Head of caudate nucleus (tissue), 42 donors: ENCODE measurements around the gene R3HDM4.
"Not testable (repeated sequence)": the region's sequence is repeated elsewhere in the genome, so short reads cannot be mapped to it uniquely, and the experiment has no call there.

ENCODE experiments used
- DNase-seq, 42 donors: peaks; one replicate each; pipeline versions ENCODE4 v3.0.0 to v3.0.0-alpha.2; 2020 to 2021; ENCODE audit warnings: mixed read lengths in 7 of 42
- intact Hi-C: fragments of 100-400 bp; cut with DNase I; formaldehyde crosslinking; loops from one replicate; pipeline ENCODE4 v1.15.0; 2022

The R3HDM4 gene

DNA sequence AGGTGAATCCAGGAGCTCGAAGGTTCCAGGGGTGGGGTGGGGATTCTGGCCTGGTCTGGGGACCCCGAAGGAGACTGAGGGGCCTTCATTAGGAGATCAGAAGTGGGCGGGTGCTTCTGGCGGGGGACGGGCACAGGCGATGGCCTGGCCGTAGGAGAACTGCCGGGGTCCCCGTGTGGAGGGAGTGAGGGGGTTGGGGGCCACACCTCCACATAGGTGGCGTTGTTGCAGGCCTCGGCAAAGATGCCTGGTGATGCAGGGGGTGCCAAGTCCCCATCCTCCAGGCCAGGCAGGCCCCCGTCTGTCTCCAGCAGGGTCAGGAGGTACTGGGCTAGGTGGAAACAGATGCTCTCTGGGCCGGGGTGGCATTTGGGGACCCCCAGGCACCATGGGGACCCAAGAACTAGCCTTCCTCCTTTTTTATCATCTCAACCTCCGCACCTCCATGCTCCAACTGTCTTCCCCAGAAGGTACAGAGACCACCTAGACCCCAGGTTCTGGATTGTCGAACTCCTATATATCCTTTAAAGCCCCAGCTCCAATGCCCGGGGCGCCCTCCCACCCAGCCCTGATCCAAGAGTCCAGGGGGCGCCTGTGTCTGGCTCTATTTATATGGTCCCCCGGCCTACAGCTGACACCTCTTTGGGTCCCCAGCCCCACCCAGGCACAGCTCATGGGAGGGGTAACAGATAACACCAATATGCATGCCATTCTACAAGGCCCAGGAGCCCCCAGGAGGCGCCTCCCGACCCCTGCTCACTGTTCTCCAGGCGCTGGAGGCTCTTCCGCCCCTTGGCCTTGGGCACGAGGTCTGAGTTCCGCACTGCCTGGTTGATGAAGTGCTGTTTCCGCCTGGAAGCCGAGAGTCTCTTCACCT lies 11.6 kb downstream of the R3HDM4 start:
- intact Hi-C loops, result no loop called here

DNA sequence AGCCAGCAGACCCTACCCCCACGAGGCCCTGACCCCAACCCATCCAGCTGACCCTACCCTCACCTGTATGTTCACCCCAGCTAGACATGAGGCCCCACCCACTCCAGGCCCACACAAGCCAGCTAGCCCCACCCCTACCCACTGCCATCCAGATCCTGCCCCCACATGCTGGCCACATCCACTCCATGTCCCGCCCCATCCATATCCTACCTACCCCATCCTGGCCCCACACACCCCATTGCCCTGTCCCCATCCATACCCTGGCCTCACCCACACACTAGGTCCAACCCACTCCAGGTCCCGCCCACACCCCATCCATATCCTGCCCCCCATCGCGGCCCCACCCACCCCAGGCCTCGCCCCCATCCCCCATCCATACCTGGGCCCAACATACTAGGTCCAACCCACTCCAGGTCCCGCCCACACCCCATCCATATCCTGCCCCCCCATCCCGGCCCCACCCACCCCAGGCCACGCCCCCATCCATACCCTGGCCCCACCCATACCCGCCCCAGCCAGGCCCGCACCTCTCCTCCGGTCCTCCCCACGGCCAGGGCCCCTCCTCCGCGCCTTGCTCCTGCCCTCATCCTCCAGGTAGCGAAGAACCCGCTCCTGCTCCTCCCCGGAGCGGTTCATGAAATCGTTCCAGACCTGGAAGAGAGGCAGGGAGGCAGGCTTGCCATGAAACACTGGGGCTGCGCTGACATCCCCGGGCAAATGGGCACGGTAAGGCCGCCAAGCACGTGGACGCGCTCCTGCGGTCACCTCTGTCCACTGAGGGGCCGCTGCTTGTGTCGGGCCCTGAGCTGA lies 12.5 kb downstream of the R3HDM4 start:
- intact Hi-C loops, result no loop called here

More for the DNA sequence above, 11.6 kb downstream of the R3HDM4 start:
- no peak for DNase-seq

DNA sequence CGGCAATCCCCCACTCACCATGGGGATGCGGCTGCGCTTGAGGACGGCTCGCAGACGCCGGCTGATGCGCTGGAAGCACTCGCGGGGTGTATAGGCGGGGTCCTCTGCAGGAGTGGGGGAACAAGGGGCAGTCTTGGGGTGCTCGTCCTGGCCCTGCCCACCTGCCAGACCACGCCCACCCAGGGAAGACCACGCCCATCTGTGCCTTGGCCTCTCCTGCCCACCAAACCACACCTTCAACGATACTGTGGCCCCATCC lies 13.0 kb downstream of the R3HDM4 start:
- DNase-seq, result no peak
- intact Hi-C loops, result no loop called here

More for the DNA sequence above, 12.5 kb downstream of the R3HDM4 start:
- DNase-seq, result peak in 20 of 42 donors; percentile 28 to 74 (median 52)

DNA sequence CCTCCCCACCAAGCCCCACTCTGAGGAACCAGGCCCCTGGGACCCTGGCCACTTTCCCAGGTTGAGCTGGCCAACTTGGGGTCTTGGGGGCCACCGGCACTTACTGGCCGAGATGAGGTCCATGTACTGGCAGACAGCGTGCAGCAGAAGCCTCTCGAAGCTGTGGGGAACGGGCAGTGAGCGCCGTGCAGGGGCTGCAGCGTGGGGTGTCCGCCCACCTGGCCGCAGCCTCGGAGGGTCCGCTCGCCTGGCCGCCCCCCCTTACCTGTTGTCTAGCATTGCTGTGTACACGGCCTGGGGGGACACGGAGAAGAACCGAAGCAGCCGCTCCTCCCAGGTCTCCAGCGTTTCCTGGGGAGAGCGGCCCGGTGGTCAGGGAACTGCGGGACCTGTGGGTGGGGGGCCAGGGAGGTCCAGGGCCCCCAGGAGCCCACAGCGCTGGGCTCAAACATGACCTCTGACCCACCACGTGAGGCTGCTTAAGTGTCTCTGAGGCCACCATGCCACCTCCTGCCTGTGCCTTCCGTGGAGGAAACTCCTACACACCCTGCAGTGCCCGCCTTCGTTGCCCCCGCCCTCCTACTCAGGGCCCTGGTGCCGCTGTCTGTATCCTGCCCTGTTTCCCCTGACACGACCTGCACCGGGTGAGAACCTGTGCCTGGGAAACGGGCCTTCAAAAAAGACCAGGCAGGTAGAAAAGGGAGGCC lies 13.5 kb downstream of the R3HDM4 start:
- peak in 15 of 42 donors; percentile 29 to 71 (median 44) for DNase-seq
- intact Hi-C loops, result no loop called here

DNA sequence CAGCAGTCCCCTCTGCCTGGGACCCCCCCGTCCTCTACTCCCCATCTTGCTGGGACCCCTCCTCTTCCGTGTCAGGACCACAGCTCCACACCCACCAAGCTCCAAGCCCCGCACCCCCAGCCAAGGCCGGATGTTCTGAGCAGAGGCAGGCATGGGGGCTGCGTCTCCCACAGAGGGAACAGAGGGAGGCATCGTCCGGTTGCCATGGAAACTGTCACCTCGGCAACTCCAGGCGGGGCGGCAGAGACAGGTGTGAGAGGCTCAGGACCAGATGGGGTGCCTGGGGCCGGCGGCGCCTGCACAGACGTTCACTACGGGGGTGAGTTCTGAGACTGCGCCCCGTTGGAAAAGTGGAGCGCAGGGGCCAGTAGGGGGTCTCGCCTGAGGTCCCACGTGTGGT lies 14.4 kb downstream of the R3HDM4 start:
- peak; percentile 70 to 97 (median 89) for DNase-seq
- intact Hi-C loops, result no loop called here

DNA sequence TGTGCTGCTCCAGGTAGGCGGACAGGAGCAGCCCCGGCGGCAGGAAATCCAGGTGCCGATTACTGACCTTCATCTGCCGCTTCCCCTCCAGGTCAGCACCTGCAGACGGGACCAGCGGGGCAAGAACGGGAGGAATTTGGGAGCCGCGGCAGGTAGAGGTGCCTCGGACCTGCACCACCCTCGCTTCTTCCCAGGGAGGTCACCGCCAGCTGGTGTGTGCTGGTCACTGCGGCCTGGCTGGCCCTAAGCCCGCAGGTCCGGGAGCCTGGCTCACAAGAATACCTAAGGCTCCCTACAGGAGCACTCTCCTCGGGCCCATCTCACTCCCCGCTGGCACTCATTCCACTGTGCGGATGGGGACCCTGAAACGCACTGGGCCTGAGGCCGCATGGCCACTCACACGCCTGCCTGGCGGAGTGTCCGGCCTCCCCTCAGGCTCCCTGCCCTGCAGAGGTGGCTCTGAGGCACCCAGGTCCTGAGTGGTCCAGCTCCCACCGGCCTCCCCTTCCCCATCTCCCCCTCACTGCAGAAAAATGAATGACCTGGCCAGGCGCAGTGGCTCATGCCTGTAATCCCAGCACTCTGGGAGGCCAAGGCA lies 15.5 kb downstream of the R3HDM4 start:
- intact Hi-C loops, result no loop called here
- DNase-seq, result no peak

DNA sequence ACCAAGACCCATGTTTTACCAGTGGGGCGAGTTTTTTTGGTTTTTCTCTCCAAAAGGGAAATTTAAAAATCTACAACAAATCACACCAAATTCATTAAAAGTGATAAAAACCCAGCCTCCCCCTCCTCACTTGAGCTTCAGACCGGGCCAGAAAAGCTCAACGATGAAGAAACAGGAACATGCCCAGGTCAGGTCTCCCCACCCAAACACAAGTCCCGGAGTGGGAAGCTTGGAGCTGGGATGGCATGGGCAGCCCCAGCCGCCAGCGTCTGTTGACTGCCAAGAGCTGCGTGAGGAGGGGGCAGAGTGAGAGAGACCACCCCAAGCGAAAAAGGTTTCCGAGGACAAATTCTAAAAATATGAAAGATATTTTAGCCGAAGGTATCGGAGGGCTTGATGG lies 16.0 kb downstream of the R3HDM4 start:
- DNase-seq, result no peak
- intact Hi-C loops, result no loop called here

DNA sequence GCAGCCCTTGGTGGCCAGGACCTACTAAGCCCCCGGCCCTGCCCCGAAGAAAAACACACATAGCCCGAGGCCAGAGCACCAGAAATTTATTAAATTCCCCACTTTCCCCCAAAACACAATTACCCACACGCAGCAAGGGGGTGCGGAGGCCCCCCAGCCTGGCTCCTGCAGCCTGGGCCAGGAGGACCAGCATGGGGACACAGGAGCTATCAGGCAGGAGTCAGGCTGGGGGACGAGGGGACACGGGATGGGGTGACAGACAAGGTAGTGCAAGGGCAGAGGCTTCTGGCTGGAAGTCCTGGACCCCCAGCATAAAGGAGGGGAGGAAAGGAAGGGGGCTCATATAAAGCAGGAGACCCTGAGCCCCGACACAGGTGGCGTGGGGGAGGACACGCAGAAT lies 16.6 kb downstream of the R3HDM4 start:
- intact Hi-C loops, result no loop called here
- no peak for DNase-seq

DNA sequence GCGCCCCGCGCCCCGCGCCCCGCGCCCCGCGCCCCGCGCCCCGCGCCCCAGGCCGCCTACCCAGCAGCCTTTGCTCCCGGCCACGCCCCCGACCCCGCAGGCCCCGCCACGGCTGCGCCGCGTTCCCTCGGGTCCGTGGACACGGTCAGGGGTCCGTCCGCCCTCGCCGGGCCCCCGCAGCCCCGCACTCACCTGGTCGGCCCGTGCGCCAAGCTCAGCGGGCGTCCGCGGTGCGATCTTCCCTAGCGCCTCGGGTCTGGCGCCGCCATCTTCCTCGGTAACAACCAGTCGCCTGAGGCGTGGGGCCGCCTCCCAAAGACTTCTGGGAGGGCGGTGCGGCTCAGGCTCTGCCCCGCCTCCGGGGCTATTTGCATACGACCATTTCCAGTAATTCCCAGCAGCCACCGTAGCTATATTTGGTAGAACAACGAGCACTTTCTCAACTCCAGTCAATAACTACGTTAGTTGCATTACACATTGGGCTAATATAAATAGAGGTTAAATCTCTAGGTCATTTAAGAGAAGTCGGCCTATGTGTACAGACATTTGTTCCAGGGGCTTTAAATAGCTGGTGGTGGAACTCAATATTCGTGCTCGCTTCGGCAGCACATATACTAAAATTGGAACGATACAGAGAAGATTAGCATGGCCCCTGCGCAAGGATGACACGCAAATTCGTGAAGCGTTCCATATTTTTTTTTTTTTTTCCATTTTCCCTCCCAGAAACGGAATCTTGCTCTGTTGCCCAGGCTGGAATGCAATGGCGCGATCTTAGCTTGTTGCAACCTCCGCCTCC lies 19.9 kb downstream of the R3HDM4 start, which contains the start of the genes MED16 and RNU6-9:
TSS of gene MED16 (minus strand) at position 294 of the 796 bp plus-strand sequence. CDS start 2,056 bp downstream, outside the sequence.
TSS of gene RNU6-9 (plus strand) at position 591 of the 796 bp plus-strand sequence.
- intact Hi-C loops, result loop anchor here (5.0 kb wide), 1 partner anchor 96 kb away; the partner anchor contains the start of gene PTBP1
- peak; percentile 84 to 97 (median 93) for DNase-seq

DNA sequence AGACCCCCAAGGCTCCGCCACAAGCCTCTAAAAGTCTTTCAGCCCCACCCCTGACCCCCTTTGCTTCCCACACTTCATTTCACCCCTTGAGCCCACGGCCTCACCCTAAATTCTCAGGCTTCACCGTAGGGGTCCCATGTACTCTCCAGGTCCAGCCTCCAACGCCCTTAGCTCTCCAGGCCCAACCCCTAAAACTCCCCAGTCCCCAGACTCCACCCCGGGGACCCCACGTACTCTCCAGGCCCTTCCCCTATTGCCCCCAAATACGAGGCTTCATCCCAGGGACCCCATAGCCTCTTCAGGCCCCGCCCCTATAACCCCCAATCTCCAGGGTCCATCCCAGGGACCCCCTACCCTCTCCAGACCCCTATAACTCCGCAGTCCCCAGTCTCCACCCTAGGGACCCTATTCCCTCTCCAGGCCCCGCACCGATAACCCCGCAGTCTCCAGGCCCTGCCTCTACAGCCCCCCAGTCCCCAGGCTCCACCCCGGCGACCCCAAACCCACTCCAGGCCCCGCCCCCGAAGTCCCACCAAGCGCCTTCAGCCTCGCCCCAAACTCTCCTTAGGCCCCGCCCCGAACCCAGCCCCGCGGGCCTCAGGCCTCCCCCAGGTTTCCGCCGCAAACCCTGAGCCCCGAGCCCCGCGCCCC lies 20.7 kb downstream of the R3HDM4 start:
- intact Hi-C loops, result loop anchor here (5.0 kb wide), 1 partner anchor 95 kb away; the partner anchor contains the start of gene PTBP1

DNA sequence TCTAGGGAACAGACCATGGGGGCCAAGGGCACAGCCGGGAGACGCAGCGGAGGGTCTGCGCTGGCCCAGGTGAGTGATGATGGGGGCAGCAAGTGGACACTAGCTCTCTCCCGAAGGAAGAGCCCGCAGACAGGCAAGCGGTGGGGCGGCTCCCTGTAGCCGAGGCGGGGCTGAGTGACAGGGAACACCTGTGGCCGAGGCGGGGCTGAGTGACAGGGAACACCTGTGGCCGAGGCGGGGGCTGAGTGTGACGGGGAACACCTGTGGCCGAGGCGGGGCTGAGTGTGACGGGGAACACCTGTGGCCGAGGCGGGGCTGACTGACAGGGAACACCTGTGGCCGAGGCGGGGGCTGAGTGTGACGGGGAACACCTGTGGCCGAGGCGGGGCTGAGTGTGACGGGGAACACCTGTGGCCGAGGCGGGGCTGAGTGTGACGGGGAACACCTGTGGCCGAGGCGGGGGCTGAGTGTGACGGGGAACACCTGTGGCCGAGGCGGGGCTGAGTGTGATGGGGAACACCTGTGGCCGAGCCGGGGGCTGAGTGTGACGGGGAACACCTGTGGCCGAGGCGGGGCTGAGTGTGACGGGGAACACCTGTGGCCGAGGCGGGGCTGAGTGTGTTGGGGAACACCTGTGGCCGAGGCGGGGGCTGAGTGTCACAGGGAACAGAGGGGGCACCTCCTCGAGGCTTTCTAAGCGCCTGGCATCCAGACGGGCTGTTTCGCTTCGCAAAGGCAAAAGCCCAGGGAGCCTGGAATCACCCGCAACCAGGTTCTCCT lies 21.4 kb downstream of the R3HDM4 start:
- intact Hi-C loops, result loop anchor here (5.0 kb wide), 1 partner anchor 94 kb away; the partner anchor contains the start of gene PTBP1
- not testable (repeated sequence) for DNase-seq

More for the DNA sequence above, 20.7 kb downstream of the R3HDM4 start:
- no peak for DNase-seq

DNA sequence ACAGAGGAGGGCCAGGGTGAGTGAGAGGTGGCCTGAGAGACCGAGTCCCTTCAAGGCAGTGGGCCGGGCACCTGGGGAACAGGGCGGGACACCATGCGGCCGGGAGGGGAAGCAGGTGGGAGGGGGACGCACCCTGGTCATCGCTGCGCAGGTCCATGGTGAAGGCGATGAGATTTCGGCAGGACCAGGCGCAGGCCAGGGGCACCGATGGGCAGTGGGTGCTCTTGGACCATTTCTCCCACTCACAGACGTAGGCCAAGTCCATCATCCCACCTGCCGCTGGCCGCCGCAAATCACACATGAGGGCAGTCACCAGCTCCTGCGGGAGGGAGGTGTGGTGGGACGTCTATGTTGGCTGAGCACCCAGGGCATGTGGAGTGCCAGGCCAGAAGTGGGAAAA lies 22.2 kb downstream of the R3HDM4 start:
- no peak for DNase-seq
- intact Hi-C loops, result loop anchor here (5.0 kb wide), 1 partner anchor 94 kb away; the partner anchor contains the start of gene PTBP1

DNA sequence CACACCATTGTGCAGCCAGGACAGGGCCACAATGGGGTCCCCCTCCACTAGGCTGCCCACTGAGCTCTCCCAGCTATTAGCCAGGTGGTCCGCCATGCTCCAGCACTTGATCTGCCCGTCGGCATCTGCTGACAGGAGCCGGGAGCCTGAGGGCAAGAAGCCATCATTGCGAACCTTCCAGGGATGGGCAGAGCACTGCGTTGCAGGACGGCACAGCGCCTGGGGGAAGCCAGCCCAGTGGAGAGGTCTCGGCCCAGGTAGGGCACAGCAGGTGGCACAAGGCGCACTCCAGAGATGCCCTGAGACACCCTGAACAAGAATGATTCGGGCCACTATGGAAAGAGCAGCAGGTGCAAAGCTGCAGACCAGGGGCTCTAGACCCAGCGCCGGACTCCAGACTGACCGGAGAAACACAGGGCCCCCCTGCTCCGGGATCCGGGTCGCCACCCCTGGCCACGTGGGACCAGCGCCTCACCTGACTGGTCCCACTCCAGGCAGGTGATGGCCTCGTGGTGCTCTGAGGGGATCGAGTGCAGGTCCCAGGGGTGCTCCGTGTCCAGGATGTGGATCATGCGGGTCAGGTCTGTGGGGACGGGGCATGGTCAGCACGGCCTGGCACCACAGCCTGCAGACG lies 23.2 kb downstream of the R3HDM4 start:
- intact Hi-C loops, result loop anchor here (5.0 kb wide), 1 partner anchor 92 kb away; the partner anchor contains the start of gene PTBP1
- DNase-seq, result no peak

DNA sequence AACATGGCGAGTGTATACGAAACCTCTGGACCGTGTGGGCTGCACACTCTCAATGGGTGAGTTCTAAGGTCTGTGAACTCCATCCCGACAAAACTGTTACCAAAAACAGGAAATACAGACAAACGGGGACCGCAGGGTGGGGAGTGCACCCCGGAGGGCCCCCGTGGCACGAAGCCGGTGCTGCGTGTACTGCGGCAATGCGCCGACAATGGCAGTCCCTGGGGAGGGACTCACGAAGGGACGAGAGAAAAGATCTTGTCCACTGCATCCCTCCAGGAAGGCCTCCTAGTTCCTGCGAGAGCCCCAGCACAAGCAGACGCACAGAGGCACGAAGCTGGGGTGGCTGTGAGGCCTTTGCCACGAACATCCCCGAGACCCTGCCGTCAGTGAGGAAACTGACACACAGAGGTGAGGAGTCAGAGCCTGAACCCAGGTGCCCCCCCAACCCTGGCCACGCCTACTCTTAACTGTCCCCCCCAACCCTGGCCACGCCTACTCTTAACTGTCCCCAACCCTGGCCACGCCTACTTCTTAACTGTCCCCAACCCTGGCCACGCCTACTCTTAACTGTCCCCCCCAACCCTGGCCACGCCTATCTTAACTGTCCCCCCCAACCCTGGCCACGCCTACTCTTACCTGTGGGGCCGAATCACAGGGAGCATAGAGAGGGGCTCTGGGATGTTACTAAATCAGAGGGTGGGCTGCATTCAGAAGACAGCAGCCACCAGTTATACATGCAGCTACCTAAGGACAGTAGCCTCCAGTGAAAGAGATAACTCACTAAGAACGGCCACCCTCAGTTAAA lies 24.2 kb downstream of the R3HDM4 start:
- intact Hi-C loops, result no loop called here
- no peak for DNase-seq

DNA sequence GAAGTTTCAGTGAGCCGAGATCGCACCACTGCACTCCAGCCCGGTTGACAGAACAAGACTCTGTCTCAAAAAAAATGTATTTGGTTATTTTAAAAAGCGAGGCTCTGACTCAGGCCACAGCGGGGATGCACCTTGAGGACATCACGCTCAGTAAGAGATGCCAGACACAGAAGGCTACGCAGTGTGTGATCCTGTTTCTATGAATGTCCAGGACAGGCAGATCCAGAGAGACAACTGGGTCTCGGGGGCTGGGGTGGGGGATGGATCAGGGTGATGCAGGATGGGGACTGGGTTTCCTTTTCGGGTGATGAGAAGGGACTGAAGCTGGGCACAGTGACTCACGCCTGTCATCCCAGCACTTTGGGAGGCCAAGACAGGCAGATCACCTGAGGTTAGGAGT lies 25.4 kb downstream of the R3HDM4 start:
- DNase-seq, result no peak
- intact Hi-C loops, result no loop called here
